B cell (primary cell): ENCODE data around the gene MPZ. TPM values are rescaled to one million over a fixed set of nuclear protein-coding genes. Genes with fewer than 3 reads are reported as not detected.

Experiments used
- ATAC-seq: fragments of 200-7000 bp; cut with Tn5 transposase; one replicate; pipeline ENCODE4 v1.10.0; 2021; ENCODE audit warnings: low read depth, mild to moderate bottlenecking, moderate number of reproducible peaks, moderate library complexity
- CTCF ChIA-PET: fragments of 350-600 bp; sonication (Branson Sonifier 250); formaldehyde crosslinking; loops from one replicate; lab custom pipeline; 2021; ENCODE audit warnings: antibody characterized with exemption, inconsistent platforms; lab: Charles Lee
- POLR2A ChIA-PET: fragments of 350-600 bp; sonication (Branson Sonifier 250); formaldehyde crosslinking; loops from one replicate; lab custom pipeline; 2021; ENCODE audit warnings: antibody characterized with exemption; lab: Charles Lee
- DNase-seq: peaks from one replicate; pipeline ENCODE4 v3.0.0; 2013
- H2AFZ ChIP-seq: 2 replicates; pipeline ENCODE4 v1.6.1; 2012; ENCODE audit warnings: mild to moderate bottlenecking, low read depth, low read length; ENCODE audit not compliant: insufficient read depth, poor library complexity, severe bottlenecking
- H3K27ac ChIP-seq, 2 donors: 1 replicate in 1 of 2; 2 replicates in 1 of 2; pipeline ENCODE4 v1.5.1; 2012 to 2013; ENCODE audit warnings: low read length in 2 of 2, mild to moderate bottlenecking in 2 of 2, moderate library complexity in 1 of 2
- H3K27me3 ChIP-seq, 4 experiments: fragments of 200-600 bp in 1 of 4; sonication (generic) in 1 of 4; replicated peaks in 1 of 4; 1 replicate in 2 of 4; 2 replicates in 2 of 4; pipeline versions ENCODE4 v1.6.1 to v1.7.0; 2013 to 2016; ENCODE audit warnings: low read length in 3 of 4, mild to moderate bottlenecking in 2 of 4, mixed read lengths in 1 of 4, moderate library complexity in 1 of 4; ENCODE audit not compliant: insufficient read depth in 4 of 4, control insufficient read depth in 3 of 4; ENCODE audit errors: control extremely low read depth in 1 of 4
- H3K36me3 ChIP-seq, 2 experiments: replicated peaks in 1 of 2; 1 replicate in 1 of 2; 2 replicates in 1 of 2; pipeline versions ENCODE4 v1.6.1 to v1.7.1; 2013; ENCODE audit warnings: low read length in 1 of 2; ENCODE audit not compliant: insufficient read depth in 2 of 2, control insufficient read depth in 1 of 2; ENCODE audit errors: control extremely low read depth in 1 of 2, extremely low read depth in 1 of 2
- H3K4me1 ChIP-seq, 2 donors: fragments of 200-600 bp in 1 of 2; sonication (generic) in 1 of 2; 1 replicate in 1 of 2; 2 replicates in 1 of 2; pipeline versions ENCODE4 v1.5.1 to v1.6.1; 2013 to 2017; ENCODE audit warnings: low read length in 2 of 2; ENCODE audit not compliant: control insufficient read depth in 2 of 2, insufficient read depth in 2 of 2
- H3K4me2 ChIP-seq: replicated peaks from 2 replicates; pipeline ENCODE3; 2012; ENCODE audit warnings: mild to moderate bottlenecking, low read depth, low read length; ENCODE audit not compliant: poor library complexity, severe bottlenecking
- H3K4me3 ChIP-seq, 5 experiments: fragments of 200-600 bp in 1 of 5; sonication (generic) in 1 of 5; 1 replicate in 3 of 5; 2 replicates in 2 of 5; pipeline versions ENCODE4 v1.5.1 to v1.7.0; 2011 to 2016; ENCODE audit warnings: low read length in 4 of 5, mild to moderate bottlenecking in 4 of 5, low read depth in 2 of 5, control low read depth in 1 of 5, moderate library complexity in 1 of 5; ENCODE audit not compliant: insufficient read depth in 1 of 5; ENCODE audit errors: control extremely low read depth in 1 of 5, extremely low read depth in 1 of 5
- H3K79me2 ChIP-seq: fragments of 200-600 bp; sonication (generic); one replicate; pipeline ENCODE4 v1.6.0; 2016; ENCODE audit warnings: low read length; ENCODE audit not compliant: control insufficient read depth, insufficient read depth
- H3K9ac ChIP-seq: fragments of 200-600 bp; sonication (generic); 2 replicates; pipeline ENCODE4 v1.6.1; 2017; ENCODE audit warnings: mild to moderate bottlenecking, low read length, moderate library complexity
- H3K9me3 ChIP-seq, 3 donors: one replicate each; pipeline versions ENCODE4 v1.6.1 to v1.7.1; 2013; ENCODE audit warnings: low read length in 2 of 3; ENCODE audit not compliant: control insufficient read depth in 2 of 3, insufficient read depth in 1 of 3; ENCODE audit errors: control extremely low read depth in 1 of 3
- H4K20me1 ChIP-seq: 2 replicates; pipeline ENCODE4 v1.6.0; 2012; ENCODE audit warnings: mild to moderate bottlenecking, low read length; ENCODE audit not compliant: insufficient read depth, control insufficient read depth, poor library complexity, severe bottlenecking
- H3K27ac Mint-ChIP-seq: one replicate; pipeline ENCODE4 v1.8.0; 2021; ENCODE audit warnings: mixed read lengths
- H3K27me3 Mint-ChIP-seq: one replicate; pipeline ENCODE4 v1.8.0; 2021; ENCODE audit warnings: mixed read lengths
- H3K4me1 Mint-ChIP-seq: one replicate; pipeline ENCODE4 v1.8.0; 2021; ENCODE audit warnings: mixed read lengths
- H3K4me3 Mint-ChIP-seq: one replicate; pipeline ENCODE4 v1.8.0; 2021; ENCODE audit warnings: mixed read lengths
- H3K9me3 Mint-ChIP-seq: one replicate; pipeline ENCODE4 v1.8.0; 2022; ENCODE audit warnings: mixed read lengths; ENCODE audit not compliant: insufficient read depth
- CTCF ChIP-seq: fragments of 200-600 bp; IDR thresholded peaks from one replicate; pipeline ENCODE4 v1.8.0; 2022; ENCODE audit warnings: antibody characterized with exemption, mild to moderate bottlenecking
- EZH2 ChIP-seq: IDR thresholded peaks from 2 replicates; pipeline ENCODE4 v1.6.1; 2012; ENCODE audit warnings: borderline replicate concordance, low read depth, mild to moderate bottlenecking, moderate library complexity, low read length; ENCODE audit not compliant: insufficient read depth, poor library complexity, severe bottlenecking
- WGBS: methylation state at CpG from one replicate; pipeline ENCODE4 v1.1.5; 2013; ENCODE audit warnings: missing lambda C conversion rate; ENCODE audit not compliant: insufficient coverage; 5-methylcytosine and 5-hydroxymethylcytosine counted together
- intact Hi-C: fragments of 100-400 bp; cut with micrococcal nuclease; formaldehyde crosslinking; loops from one replicate; pipeline ENCODE4 v1.10.0; 2022
- polyA minus RNA-seq: library from RNA; depleted of rRNA, polyadenylated mRNA; stranded (reverse); fragments of >200 nt; gene quantifications from 2 replicates; pipeline ENCODE4 v1.2.3, GENCODE V29; 2012
- polyA plus RNA-seq: library from polyadenylated mRNA; depleted of rRNA; stranded (reverse); fragments of >200 nt; gene quantifications from 2 replicates; pipeline ENCODE4 v1.2.3, GENCODE V29; 2012
- total RNA-seq, 2 donors: library from RNA; stranded (reverse); fragments of 120-200 nt in 1 of 2; gene quantifications; 1 replicate in 1 of 2; 2 replicates in 1 of 2; pipeline versions ENCODE4 v1.2.3 to v1.2.4, GENCODE V29; 2013 to 2022

MPZ gene
- total RNA-seq (11.8 and 12.9 TPM in 2 replicates), polyA plus RNA-seq (4.3 and 5.8 TPM in 2 replicates), polyA minus RNA-seq (2.1 and 2.3 TPM in 2 replicates)
- total RNA-seq (2013) = 6.2 TPM

DNA sequence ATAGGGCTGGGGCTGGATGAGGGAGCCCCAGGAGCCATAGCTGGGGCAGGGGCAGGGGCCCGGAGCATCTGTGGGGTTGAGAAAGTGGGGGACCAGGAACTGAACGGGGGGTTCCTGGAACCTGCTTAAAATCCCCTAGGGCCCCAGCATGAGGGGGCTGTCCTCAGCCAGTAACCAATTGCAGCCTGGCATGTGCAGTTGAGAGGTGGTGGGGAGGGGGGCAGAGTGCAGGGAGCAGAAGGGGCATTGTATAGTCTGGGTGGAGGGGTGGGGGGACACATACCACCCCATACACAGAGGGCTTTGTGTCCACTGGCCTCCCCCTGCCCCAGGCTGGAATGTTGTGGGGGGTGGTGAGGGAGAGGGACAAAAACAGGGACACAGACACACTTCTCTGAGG, at the start of gene MPZ:
TSS of gene MPZ (minus strand) at position 101 of the 400 bp plus-strand sequence. CDS start at position 38, 63 bp downstream.
- no peak for TF ChIP-seq EZH2
- TF ChIP-seq CTCF = no peak
- intact Hi-C loops = loop anchor here (5.0 kb wide), 2 partner anchors 72 to 108 kb away; partner anchors contain the start of gene NDUFS2
- Histone ChIP-seq H2AFZ (no peak within 1 kb of the TSS), H3K4me2 (no peak within 1 kb of the TSS), H3K36me3 (no peaks in the 10 kb centered on the region), H3K4me1 (peaks cover 19 to 30% of the 10 kb centered on the region in 2 donors), H4K20me1 (peaks cover 7% of the 10 kb centered on the region), H3K9me3 (no peaks in the 10 kb centered on the region), H3K9ac (no peak within 1 kb of the TSS), H3K4me3 (no peak within 1 kb of the TSS), H3K79me2 (peaks cover 10% of the 10 kb centered on the region), H3K27me3 (no peaks in the 10 kb centered on the region), H3K27ac (no peak within 1 kb of the TSS)
- ChIA-PET POLR2A (no interaction called here), CTCF (no interaction called here)
- Mint-ChIP-seq H3K27ac (peak within 1 kb of the TSS; percentile 10), H3K9me3 (no peaks in the 10 kb centered on the region), H3K4me3 (no peak within 1 kb of the TSS), H3K27me3 (no peaks in the 10 kb centered on the region), H3K4me1 (peaks cover 48% of the 10 kb centered on the region)
- DNase-seq (no peak), ATAC-seq (no peak)
- WGBS = 81% methylated on average over 2 of the region's 2 CpGs

GRCh38 chr1:161359291-161359690, 49.5 kb upstream of the MPZ start:
- Histone ChIP-seq H3K4me3 (no peak overlapping the region), H3K27ac (no peak overlapping the region), H3K36me3 (peaks cover 0 to 39% of the 10 kb centered on the region in 2 experiments), H2AFZ (no peak overlapping the region), H3K4me1 (no peaks in the 10 kb centered on the region), H3K27me3 (no peaks in the 10 kb centered on the region), H3K9ac (no peak overlapping the region), H4K20me1 (no peaks in the 10 kb centered on the region), H3K4me2 (no peak overlapping the region), H3K79me2 (peaks cover 4% of the 10 kb centered on the region), H3K9me3 (no peaks in the 10 kb centered on the region)
- DNase-seq (no peak), ATAC-seq (no peak)
- Mint-ChIP-seq H3K27ac (no peak overlapping the region), H3K4me3 (no peak overlapping the region), H3K4me1 (peaks cover 2% of the 10 kb centered on the region), H3K27me3 (no peaks in the 10 kb centered on the region), H3K9me3 (no peaks in the 10 kb centered on the region)
- intact Hi-C loops = no loop called here
- ChIA-PET POLR2A (interaction anchor here (0.6 kb wide), 1 partner anchor 85 kb away, joined by 3 read pairs; no protein-coding TSS in a partner anchor), CTCF (interaction anchor here (1.0 kb wide), 1 partner anchor 8 kb away, joined by 5 read pairs; the partner anchor contains the start of gene CFAP126)
- no peak for TF ChIP-seq EZH2
- no peak for TF ChIP-seq CTCF
